HL-60/S4 treated with retinoic acid at 250 ng/mL for 4 days and 3 days (cell line): ENCODE data around the gene KCNQ1.

Experiments used
- in situ Hi-C: fragments of 300-500 bp; cut with MboI; formaldehyde crosslinking; loops from 2 replicates; pipeline ENCODE4 v1.7.0; 2022; ENCODE audit warnings: low sequenced_read_pairs

The KCNQ1 gene

DNA sequence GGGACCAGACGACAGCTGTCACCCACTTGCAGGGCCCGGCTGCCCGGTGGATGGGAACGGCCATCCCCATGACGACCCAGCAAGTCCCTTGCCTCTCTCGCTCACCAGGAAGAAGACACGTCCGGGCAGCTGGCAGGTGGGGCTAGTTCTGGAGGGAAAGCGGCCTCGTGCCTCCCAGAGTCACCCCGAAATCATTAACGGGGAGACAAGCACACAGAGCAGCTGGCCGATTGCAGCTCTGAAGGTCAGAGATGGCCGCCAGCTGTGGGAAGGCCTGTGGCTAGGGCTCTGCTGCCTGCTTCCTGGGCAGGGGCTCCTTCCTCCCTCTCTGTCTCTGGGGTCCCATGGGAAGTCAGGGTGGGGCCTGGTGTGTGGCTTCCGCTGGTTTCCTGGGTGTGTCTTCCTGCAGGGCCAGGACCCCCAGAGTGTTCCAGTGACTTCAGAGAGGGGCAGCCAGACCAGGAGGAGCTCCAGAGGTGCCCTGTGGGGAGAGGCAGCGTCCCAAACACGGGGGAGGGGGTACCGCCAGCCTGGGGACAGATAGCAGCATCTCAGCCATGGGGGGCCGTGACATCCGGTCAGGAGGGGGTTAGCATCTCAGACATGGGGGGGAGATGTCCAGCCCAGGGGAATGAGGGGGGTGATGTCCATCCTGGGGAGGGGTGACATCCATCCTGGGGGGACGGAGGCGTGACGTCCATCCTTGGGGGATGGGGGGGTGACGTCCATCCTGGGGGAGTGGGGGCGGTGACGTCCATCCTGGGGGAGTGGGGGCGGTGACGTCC, 114.9 kb downstream of the KCNQ1 start:
- in situ Hi-C loops: no loop called here

DNA sequence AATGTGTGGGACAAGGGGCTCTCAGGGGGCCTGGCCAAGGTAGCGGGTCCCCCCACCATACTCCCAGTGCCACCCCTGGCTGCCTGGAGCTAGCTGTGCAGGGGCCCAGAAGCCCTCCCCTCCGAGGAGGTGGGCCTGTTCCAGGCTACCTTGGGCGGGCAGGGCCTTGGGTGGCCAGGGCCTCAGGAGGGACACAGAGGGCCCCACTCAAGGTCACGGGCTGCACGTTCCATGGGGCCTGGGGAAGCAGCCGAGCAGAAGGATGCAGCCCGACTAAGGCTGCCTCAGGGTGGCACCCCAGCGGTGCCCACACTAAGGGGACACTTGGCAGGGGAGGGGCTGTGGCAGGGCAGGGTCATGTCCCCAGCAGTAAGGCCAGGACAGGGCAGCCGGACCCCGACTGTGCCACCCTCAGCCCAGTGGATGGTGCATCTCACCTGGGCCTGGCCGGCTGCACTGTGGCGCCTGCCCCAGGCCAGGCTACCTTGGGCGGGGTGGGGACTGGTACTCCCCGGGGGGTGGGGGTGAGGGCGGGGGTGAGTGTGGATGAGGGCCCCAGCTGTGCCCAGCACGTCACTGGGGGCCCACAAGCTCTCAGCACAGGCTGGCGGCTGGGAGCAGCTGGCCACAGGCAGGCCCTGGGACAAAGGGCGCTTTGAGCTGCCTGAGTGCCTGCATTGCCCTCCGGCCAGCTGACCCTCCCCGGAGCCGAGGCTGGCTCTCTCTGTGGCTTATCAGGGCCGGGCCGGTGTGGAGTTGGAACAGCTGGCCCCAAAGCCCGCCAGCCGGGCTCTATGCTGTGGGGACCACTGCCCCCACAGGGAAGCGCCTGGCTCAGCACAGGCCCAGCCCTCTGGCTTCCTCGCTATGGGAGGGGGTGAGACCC, 117.1 kb downstream of the KCNQ1 start:
- in situ Hi-C loops: no loop called here

DNA sequence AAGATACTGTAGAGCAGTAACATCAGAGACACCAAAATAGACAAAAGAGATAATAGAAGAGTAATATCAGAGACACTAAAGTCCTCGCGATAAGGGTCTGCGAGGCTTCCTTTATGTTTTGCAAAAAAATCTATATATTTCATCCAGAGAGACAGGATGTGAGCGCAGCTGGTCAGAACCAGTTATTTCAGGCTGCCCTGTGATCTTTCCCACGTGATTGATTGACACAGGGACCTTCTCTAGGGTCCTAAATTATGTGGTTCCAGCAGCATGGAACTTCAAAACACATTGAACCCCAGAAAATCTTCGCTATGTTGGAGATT, 118.0 kb downstream of the KCNQ1 start:
- in situ Hi-C loops: no loop called here

GRCh38 chr11:2563213-2564007, 118.6 kb downstream of the KCNQ1 start:
- in situ Hi-C loops: no loop called here

DNA sequence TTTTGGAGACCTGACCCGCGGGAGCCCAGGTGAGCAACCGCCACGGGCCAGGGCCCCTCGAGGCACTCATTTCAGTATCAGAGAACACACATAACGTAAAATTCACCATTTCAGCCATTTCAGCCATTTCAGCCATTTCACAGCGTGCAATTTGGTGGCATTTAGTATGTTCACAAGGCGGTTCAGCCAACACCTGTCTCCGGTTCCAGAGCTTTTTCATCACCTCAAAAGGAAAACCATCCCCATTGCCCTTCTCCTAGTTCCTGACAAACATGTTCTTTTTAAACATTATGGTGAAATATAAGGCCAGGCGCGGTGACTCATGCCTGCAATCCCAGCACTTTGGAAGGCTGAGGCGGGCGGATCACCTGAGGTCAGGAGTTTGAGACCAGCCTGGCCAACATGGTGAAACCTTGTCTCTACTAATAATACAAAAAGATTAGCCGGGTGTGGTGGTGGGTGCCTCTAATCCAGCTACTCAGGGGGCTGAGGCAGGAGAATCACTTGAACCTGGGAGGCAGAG, 119.3 kb downstream of the KCNQ1 start:
- in situ Hi-C loops: no loop called here

DNA sequence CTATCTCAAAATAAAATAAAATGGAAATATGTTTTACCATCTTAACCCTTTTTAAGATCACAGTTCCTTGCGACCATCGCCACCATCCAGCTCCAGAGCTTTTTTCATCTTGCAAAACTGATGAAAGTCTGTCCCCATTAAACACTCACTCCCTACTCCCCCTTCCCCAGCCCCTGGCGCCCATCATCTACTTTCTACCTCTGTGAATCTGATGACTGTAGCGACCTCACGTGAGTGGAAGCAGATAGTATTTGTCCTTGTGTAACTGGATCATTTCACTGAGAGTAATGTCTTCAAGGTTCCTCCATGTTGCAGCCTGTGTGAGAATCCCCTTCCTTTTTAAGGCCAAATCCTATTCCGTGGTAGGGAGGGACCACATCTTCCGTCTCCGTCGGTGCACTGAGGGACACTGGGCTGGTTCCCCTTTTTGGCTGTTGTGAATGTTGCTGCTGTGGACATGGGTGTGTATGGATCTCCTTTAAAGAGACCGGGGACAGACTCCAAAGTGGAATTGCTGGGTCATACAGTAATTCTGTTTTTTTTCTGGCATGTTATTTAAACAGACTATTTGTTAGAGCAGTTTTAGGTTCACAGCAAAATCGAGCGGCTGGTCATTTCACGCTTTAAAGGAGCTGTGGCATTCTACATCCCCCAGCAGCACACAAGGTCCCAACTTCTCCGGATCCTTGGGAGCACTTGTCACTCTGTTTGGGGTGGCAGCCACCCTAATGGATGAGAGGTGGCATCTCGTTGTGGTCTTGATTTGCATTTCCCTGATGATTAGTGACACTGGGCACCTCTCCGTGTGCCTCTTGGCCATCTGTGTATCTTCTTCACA, 120.0 kb downstream of the KCNQ1 start:
- in situ Hi-C loops: no loop called here

GRCh38 chr11:2565447-2566222, 120.8 kb downstream of the KCNQ1 start:
- in situ Hi-C loops: no loop called here

GRCh38 chr11:2566223-2567025, 121.6 kb downstream of the KCNQ1 start:
- in situ Hi-C loops: no loop called here

DNA sequence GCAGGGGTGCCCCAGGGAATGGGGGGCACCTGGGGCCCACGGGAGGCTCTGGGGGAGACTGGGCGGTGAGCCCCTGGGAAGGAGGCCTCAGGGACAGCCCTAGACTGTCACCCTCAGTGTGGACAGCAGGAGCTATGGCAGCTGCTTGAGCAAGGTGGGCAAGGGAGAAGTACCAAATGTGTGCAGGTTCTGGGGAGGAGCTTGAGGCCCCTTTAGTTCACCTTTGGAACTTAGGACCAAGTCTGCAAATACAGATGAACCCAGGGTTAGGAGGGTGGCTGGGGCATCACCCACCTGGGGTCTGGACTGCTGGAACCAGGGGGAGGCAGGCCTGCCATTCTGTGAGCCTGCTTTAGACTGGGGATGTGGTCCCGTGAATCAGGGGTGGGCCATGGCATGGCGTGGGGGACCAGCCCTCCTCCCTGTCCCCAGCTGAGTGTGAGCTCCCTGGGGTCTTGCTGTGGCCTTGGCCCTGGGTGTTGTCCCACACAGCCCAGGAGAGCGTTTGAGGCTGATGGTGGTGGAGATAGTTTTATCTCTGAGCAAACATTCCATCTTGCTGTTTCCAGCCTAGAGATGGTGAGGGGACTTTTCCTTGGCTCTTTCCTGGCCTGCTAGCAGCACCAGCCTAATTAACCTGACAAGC, 122.3 kb downstream of the KCNQ1 start:
- in situ Hi-C loops: no loop called here

GRCh38 chr11:2569321-2569721, 124.5 kb downstream of the KCNQ1 start:
- in situ Hi-C loops: no loop called here

- in situ Hi-C loops: no loop called here
These were observed 125.0 kb downstream of the KCNQ1 start for GRCh38 chr11:2569731-2570210.

GRCh38 chr11:2570211-2570811, 125.5 kb downstream of the KCNQ1 start:
- in situ Hi-C loops: no loop called here

DNA sequence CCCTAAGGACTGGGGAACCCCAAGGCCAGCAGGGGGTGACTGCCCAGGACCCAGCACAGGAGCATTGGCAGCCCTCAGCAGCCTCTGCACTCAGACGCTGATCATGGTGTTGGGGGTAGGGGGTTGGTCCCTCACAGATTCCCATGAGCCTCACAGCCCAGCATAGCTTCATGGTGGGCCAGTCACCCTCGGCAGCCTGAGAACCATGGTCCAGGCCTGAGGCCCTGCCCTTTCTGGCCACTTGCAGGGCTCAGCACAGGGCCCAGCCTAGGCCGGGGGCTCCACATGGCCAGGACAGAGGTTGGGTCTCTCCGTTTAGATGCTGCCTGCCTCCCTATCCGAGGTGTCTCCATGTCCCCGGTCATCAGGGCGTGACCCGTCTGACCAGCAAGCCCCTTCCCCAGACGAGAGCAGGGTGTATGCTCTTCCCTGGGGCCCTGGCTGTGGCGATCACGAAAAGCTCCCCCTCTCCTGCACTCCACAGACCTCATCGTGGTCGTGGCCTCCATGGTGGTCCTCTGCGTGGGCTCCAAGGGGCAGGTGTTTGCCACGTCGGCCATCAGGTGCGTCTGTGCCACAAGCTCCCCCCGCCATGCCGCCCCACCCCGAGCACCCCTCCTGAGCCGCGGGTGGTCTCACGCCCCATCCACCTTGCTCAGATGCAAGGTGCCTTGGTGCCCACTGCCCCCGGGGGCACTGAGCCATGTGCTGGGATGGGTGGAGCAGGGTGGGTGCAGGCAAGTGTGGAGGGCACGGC, 126.2 kb downstream of the KCNQ1 start:
- in situ Hi-C loops: no loop called here

DNA sequence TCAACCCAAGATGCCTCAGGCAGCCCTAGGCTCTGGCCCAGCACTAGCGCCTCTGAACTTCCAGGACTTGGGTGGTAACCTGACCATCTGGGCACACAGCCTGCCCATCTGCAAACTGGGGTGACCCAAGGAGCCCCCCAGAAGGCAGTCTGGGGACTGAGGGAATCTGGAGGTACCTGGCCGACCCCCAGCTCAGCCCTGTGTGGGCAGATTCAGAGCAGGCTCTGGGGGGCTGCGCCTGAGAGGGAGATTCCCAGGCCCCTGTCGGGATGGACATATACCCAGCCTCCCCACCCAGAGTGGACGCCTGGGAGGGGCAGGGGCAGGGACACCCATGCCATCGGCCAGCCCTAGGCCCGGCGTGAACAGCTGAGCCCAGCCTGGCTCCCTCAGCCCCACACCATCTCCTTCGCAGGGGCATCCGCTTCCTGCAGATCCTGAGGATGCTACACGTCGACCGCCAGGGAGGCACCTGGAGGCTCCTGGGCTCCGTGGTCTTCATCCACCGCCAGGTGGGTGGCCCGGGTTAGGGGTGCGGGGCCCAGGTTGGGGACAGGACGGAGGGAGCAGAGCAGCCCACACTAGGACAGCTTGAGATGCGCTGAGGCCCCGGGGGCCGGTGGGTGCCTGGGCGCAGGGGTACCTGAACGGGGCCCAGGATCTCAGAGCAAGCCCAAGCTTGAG, 126.9 kb downstream of the KCNQ1 start:
- in situ Hi-C loops: no loop called here

- in situ Hi-C loops: no loop called here
These were observed 127.9 kb downstream of the KCNQ1 start for GRCh38 chr11:2572491-2573239.
